GM23338 (cell line): Measurements from ENCODE around the gene PIGZ. TPM values are rescaled to one million over a fixed set of nuclear protein-coding genes. Genes with fewer than 3 reads are reported as not detected.

Source experiments
- ATAC-seq: fragments of 200-7000 bp; cut with Tn5 transposase; 3 replicates; pipeline ENCODE4 v1.9.1; 2020
- DNase-seq: peaks from one replicate; pipeline ENCODE4 v3.0.0-alpha.2; 2015; ENCODE audit warnings: low spot score
- H2AFZ ChIP-seq: fragments of 200-600 bp; sonication (generic); 2 replicates; pipeline ENCODE4 v1.8.0; 2016; ENCODE audit warnings: antibody characterized with exemption, mild to moderate bottlenecking, moderate library complexity
- H3F3A ChIP-seq: fragments of 200-600 bp; sonication (generic); replicated peaks from 2 replicates; pipeline ENCODE4 v1.8.0; 2017; ENCODE audit warnings: antibody characterized with exemption, mixed run types, low read depth
- H3K27ac ChIP-seq: fragments of 200-600 bp; sonication (generic); 2 replicates; pipeline ENCODE4 v1.6.1; 2016; ENCODE audit warnings: low read depth
- H3K27me3 ChIP-seq: fragments of 200-600 bp; sonication (generic); 2 replicates; pipeline ENCODE4 v1.8.0; 2016; ENCODE audit warnings: mild to moderate bottlenecking, mixed run types, moderate library complexity; ENCODE audit not compliant: insufficient read depth
- H3K36me3 ChIP-seq: fragments of 200-600 bp; sonication (generic); 2 replicates; pipeline ENCODE4 v1.8.0; 2016; ENCODE audit warnings: mild to moderate bottlenecking; ENCODE audit not compliant: insufficient read depth
- H3K4me1 ChIP-seq: fragments of 200-600 bp; sonication (generic); 2 replicates; pipeline ENCODE4 v1.8.0; 2016; ENCODE audit warnings: mild to moderate bottlenecking, moderate library complexity; ENCODE audit not compliant: insufficient read depth
- H3K4me2 ChIP-seq: fragments of 200-600 bp; sonication (generic); 2 replicates; pipeline ENCODE4 v1.7.1; 2017; ENCODE audit warnings: mixed run types
- H3K4me3 ChIP-seq: fragments of 200-600 bp; sonication (generic); 2 replicates; pipeline ENCODE4 v1.6.1; 2016; ENCODE audit warnings: mixed run types
- H3K79me2 ChIP-seq: fragments of 200-600 bp; sonication (generic); replicated peaks from 2 replicates; pipeline ENCODE4 v1.8.0; 2017; ENCODE audit warnings: mild to moderate bottlenecking; ENCODE audit not compliant: insufficient read depth
- H3K9me2 ChIP-seq: fragments of 200-600 bp; sonication (generic); 2 replicates; pipeline ENCODE4 v1.8.0; 2017; ENCODE audit not compliant: insufficient read depth
- H4K20me1 ChIP-seq: fragments of 200-600 bp; sonication (generic); replicated peaks from 2 replicates; pipeline ENCODE4 v1.8.0; 2017; ENCODE audit warnings: mild to moderate bottlenecking; ENCODE audit not compliant: insufficient read depth
- H3K27ac Mint-ChIP-seq: 2 replicates; pipeline ENCODE4 v1.8.0; 2020; ENCODE audit warnings: inconsistent platforms, mild to moderate bottlenecking, moderate library complexity, mixed read lengths
- H3K27me3 Mint-ChIP-seq: 3 replicates; pipeline ENCODE4 v1.8.0; 2022; ENCODE audit warnings: low read depth, mild to moderate bottlenecking, moderate library complexity, mixed read lengths, inconsistent platforms; ENCODE audit not compliant: insufficient read depth, poor library complexity
- H3K36me3 Mint-ChIP-seq: 3 replicates; pipeline ENCODE4 v1.8.0; 2021; ENCODE audit warnings: low read depth, mild to moderate bottlenecking, inconsistent platforms, moderate library complexity, mixed read lengths
- H3K4me1 Mint-ChIP-seq: 3 replicates; pipeline ENCODE4 v1.8.0; 2020; ENCODE audit warnings: mild to moderate bottlenecking, inconsistent platforms, mixed read lengths
- H3K4me3 Mint-ChIP-seq: 3 replicates; pipeline ENCODE4 v1.8.0; 2021; ENCODE audit warnings: moderate library complexity, mild to moderate bottlenecking, inconsistent platforms, mixed read lengths
- H3K9me3 Mint-ChIP-seq: 3 replicates; pipeline ENCODE4 v1.8.0; 2020; ENCODE audit warnings: moderate library complexity, mild to moderate bottlenecking, inconsistent platforms, mixed read lengths
- CREB1 ChIP-seq: fragments of 250-450 bp; sonication (Bioruptor Pico); IDR thresholded peaks from 2 replicates; pipeline ENCODE4 v1.5.0; 2020; ENCODE audit warnings: low read depth, mild to moderate bottlenecking, moderate library complexity
- EZH2 ChIP-seq: fragments of 200-600 bp; sonication (generic); IDR thresholded peaks from one replicate; pipeline ENCODE4 v1.8.0; 2017; ENCODE audit warnings: antibody characterized with exemption, mild to moderate bottlenecking, low read depth; ENCODE audit not compliant: unreplicated experiment
- EZH2phosphoT487 ChIP-seq: fragments of 200-600 bp; sonication (generic); IDR thresholded peaks from one replicate; pipeline ENCODE4 v1.8.1; 2018; ENCODE audit warnings: antibody characterized with exemption; ENCODE audit not compliant: unreplicated experiment
- JUNB ChIP-seq: IDR thresholded peaks from one replicate; pipeline ENCODE4 v1.6.1; 2016; ENCODE audit warnings: antibody characterized with exemption; ENCODE audit not compliant: unreplicated experiment
- NANOG ChIP-seq: IDR thresholded peaks from 2 replicates; pipeline ENCODE4 v1.6.1; 2016; ENCODE audit warnings: antibody characterized with exemption, borderline replicate concordance
- POLR2AphosphoS5 ChIP-seq: IDR thresholded peaks from 2 replicates; pipeline ENCODE4 v1.6.1; 2016; ENCODE audit warnings: antibody characterized with exemption, low read depth
- STAT1 ChIP-seq: IDR thresholded peaks from one replicate; pipeline ENCODE4 v1.6.1; 2016; ENCODE audit warnings: antibody characterized with exemption; ENCODE audit not compliant: unreplicated experiment
- ZNF114 ChIP-seq: fragments of 250-450 bp; sonication (Bioruptor Pico); IDR thresholded peaks from 2 replicates; pipeline ENCODE4 v1.5.0; 2020; ENCODE audit warnings: mild to moderate bottlenecking, moderate library complexity
- ZNF331 ChIP-seq: fragments of 250-450 bp; sonication (Bioruptor Pico); IDR thresholded peaks from 2 replicates; pipeline ENCODE4 v1.5.0; 2020; ENCODE audit warnings: low read depth, mild to moderate bottlenecking, moderate library complexity
- polyA plus RNA-seq: library from polyadenylated mRNA; unstranded; fragments of >200 nt; fragmentation: Nextera tagmentation; extraction: Ambion mirVana; gene quantifications from 2 replicates; pipeline ENCODE4 v1.2.1, GENCODE V29; 2016
- total RNA-seq: library from RNA; depleted of rRNA; stranded (reverse); fragments of >200 nt; shearing (Covaris generic); gene quantifications from 2 replicates; pipeline ENCODE4 v1.2.3, GENCODE V29; 2014
- TF ChIP-seq, protein P1 (sequence below): IDR thresholded peaks from 2 replicates; pipeline ENCODE4 v1.6.1; 2016; ENCODE audit warnings: antibody characterized with exemption
- TF ChIP-seq, protein P2 (sequence below), 2 experiments: fragments of 200-600 bp in 1 of 2; sonication (generic) in 1 of 2; conservative IDR thresholded peaks; 2 replicates each; pipeline versions ENCODE4 v1.5.1 to v1.6.1; 2016 to 2017; ENCODE audit warnings: antibody characterized with exemption in 2 of 2, low read depth in 2 of 2, mild to moderate bottlenecking in 2 of 2, moderate library complexity in 1 of 2
- TF ChIP-seq, protein P3 (sequence below): fragments of 250-450 bp; sonication (Bioruptor Pico); IDR thresholded peaks from 2 replicates; pipeline ENCODE4 v1.5.0; 2020; ENCODE audit warnings: mild to moderate bottlenecking, moderate library complexity
- TF ChIP-seq, protein P4 (sequence below): IDR thresholded peaks from one replicate; pipeline ENCODE4 v1.6.1; 2018; ENCODE audit warnings: antibody characterized with exemption; ENCODE audit not compliant: unreplicated experiment

Gene PIGZ
- total and polyA plus RNA-seq, 2 experiments from 2014 or later, result 0.16 TPM; not detected in 1

DNA sequence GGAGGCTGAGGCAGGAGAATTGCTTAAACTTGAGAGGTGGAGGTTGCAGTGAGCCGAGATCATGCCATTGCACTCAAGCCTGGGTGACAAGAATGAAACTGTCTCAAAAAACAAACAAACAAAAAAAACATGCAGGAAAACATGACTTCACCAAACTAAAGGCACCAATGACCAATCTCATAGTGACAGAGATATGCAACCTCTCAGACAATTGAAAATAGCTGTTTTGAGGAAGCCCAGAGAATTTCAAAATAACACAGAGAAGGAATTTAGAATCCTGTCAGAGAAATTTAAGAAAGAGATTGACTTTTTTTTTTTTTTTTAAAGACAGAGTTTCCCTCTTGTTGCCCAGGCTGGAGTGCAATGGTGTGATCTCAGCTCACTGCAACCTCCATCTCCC is 52.4 kb downstream of the PIGZ start:
- ATAC-seq (no peak), DNase-seq (no peak)
- no peak for TF ChIP-seq NANOG
- TF ChIP-seq EZH2, result no peak
- no peak for TF ChIP-seq POLR2AphosphoS5
- no peak for TF ChIP-seq CREB1 (CRISPR knock-in tag)
- no peak for TF ChIP-seq JUNB
- TF ChIP-seq, protein P1, sequence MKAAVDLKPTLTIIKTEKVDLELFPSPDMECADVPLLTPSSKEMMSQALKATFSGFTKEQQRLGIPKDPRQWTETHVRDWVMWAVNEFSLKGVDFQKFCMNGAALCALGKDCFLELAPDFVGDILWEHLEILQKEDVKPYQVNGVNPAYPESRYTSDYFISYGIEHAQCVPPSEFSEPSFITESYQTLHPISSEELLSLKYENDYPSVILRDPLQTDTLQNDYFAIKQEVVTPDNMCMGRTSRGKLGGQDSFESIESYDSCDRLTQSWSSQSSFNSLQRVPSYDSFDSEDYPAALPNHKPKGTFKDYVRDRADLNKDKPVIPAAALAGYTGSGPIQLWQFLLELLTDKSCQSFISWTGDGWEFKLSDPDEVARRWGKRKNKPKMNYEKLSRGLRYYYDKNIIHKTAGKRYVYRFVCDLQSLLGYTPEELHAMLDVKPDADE, result no peak
- TF ChIP-seq, protein P2, sequence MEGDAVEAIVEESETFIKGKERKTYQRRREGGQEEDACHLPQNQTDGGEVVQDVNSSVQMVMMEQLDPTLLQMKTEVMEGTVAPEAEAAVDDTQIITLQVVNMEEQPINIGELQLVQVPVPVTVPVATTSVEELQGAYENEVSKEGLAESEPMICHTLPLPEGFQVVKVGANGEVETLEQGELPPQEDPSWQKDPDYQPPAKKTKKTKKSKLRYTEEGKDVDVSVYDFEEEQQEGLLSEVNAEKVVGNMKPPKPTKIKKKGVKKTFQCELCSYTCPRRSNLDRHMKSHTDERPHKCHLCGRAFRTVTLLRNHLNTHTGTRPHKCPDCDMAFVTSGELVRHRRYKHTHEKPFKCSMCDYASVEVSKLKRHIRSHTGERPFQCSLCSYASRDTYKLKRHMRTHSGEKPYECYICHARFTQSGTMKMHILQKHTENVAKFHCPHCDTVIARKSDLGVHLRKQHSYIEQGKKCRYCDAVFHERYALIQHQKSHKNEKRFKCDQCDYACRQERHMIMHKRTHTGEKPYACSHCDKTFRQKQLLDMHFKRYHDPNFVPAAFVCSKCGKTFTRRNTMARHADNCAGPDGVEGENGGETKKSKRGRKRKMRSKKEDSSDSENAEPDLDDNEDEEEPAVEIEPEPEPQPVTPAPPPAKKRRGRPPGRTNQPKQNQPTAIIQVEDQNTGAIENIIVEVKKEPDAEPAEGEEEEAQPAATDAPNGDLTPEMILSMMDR (conservative IDR thresholded peaks at IDR 0.05; ENCODE audit: low read depth in 2 of 2), result no peak
- no peak for TF ChIP-seq EZH2phosphoT487
- no peak for TF ChIP-seq ZNF114 (CRISPR knock-in tag)
- TF ChIP-seq ZNF331 (CRISPR knock-in tag), result no peak
- TF ChIP-seq, protein P3, sequence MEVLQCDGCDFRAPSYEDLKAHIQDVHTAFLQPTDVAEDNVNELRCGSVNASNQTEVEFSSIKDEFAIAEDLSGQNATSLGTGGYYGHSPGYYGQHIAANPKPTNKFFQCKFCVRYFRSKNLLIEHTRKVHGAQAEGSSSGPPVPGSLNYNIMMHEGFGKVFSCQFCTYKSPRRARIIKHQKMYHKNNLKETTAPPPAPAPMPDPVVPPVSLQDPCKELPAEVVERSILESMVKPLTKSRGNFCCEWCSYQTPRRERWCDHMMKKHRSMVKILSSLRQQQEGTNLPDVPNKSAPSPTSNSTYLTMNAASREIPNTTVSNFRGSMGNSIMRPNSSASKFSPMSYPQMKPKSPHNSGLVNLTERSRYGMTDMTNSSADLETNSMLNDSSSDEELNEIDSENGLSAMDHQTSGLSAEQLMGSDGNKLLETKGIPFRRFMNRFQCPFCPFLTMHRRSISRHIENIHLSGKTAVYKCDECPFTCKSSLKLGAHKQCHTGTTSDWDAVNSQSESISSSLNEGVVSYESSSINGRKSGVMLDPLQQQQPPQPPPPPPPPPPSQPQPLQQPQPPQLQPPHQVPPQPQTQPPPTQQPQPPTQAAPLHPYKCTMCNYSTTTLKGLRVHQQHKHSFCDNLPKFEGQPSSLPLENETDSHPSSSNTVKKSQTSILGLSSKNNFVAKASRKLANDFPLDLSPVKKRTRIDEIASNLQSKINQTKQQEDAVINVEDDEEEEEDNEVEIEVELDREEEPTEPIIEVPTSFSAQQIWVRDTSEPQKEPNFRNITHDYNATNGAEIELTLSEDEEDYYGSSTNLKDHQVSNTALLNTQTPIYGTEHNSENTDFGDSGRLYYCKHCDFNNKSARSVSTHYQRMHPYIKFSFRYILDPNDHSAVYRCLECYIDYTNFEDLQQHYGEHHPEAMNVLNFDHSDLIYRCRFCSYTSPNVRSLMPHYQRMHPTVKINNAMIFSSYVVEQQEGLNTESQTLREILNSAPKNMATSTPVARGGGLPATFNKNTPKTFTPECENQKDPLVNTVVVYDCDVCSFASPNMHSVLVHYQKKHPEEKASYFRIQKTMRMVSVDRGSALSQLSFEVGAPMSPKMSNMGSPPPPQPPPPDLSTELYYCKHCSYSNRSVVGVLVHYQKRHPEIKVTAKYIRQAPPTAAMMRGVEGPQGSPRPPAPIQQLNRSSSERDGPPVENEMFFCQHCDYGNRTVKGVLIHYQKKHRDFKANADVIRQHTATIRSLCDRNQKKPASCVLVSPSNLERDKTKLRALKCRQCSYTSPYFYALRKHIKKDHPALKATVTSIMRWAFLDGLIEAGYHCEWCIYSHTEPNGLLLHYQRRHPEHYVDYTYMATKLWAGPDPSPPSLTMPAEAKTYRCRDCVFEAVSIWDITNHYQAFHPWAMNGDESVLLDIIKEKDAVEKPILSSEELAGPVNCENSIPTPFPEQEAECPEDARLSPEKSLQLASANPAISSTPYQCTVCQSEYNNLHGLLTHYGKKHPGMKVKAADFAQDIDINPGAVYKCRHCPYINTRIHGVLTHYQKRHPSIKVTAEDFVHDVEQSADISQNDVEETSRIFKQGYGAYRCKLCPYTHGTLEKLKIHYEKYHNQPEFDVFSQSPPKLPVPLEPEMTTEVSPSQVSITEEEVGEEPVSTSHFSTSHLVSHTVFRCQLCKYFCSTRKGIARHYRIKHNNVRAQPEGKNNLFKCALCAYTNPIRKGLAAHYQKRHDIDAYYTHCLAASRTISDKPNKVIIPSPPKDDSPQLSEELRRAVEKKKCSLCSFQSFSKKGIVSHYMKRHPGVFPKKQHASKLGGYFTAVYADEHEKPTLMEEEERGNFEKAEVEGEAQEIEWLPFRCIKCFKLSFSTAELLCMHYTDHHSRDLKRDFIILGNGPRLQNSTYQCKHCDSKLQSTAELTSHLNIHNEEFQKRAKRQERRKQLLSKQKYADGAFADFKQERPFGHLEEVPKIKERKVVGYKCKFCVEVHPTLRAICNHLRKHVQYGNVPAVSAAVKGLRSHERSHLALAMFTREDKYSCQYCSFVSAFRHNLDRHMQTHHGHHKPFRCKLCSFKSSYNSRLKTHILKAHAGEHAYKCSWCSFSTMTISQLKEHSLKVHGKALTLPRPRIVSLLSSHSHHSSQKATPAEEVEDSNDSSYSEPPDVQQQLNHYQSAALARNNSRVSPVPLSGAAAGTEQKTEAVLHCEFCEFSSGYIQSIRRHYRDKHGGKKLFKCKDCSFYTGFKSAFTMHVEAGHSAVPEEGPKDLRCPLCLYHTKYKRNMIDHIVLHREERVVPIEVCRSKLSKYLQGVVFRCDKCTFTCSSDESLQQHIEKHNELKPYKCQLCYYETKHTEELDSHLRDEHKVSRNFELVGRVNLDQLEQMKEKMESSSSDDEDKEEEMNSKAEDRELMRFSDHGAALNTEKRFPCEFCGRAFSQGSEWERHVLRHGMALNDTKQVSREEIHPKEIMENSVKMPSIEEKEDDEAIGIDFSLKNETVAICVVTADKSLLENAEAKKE (CRISPR knock-in tag), result no peak
- TF ChIP-seq STAT1, result no peak
- TF ChIP-seq, protein P4, sequence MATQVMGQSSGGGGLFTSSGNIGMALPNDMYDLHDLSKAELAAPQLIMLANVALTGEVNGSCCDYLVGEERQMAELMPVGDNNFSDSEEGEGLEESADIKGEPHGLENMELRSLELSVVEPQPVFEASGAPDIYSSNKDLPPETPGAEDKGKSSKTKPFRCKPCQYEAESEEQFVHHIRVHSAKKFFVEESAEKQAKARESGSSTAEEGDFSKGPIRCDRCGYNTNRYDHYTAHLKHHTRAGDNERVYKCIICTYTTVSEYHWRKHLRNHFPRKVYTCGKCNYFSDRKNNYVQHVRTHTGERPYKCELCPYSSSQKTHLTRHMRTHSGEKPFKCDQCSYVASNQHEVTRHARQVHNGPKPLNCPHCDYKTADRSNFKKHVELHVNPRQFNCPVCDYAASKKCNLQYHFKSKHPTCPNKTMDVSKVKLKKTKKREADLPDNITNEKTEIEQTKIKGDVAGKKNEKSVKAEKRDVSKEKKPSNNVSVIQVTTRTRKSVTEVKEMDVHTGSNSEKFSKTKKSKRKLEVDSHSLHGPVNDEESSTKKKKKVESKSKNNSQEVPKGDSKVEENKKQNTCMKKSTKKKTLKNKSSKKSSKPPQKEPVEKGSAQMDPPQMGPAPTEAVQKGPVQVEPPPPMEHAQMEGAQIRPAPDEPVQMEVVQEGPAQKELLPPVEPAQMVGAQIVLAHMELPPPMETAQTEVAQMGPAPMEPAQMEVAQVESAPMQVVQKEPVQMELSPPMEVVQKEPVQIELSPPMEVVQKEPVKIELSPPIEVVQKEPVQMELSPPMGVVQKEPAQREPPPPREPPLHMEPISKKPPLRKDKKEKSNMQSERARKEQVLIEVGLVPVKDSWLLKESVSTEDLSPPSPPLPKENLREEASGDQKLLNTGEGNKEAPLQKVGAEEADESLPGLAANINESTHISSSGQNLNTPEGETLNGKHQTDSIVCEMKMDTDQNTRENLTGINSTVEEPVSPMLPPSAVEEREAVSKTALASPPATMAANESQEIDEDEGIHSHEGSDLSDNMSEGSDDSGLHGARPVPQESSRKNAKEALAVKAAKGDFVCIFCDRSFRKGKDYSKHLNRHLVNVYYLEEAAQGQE, result no peak
- Histone ChIP-seq H3K79me2 (no peaks in the 10 kb centered on the region), H4K20me1 (no peaks in the 10 kb centered on the region; the same call in 1 of the 2 replicates), H3K27me3 (no peaks in the 10 kb centered on the region), H3K36me3 (no peaks in the 10 kb centered on the region; the same call in 1 of the 2 replicates), H3K4me3 (no peak overlapping the region), H3K4me1 (no peaks in the 10 kb centered on the region), H3F3A (no peaks in the 10 kb centered on the region), H2AFZ (no peak overlapping the region), H3K4me2 (no peak overlapping the region), H3K9me2 (no peaks in the 10 kb centered on the region), H3K27ac (no peak overlapping the region)
- H3K27ac Mint-ChIP-seq, result no peak overlapping the region
- H3K36me3 Mint-ChIP-seq, result peaks cover 19% of the 10 kb centered on the region
- H3K27me3 Mint-ChIP-seq, result peaks cover 2% of the 10 kb centered on the region
- H3K4me1 Mint-ChIP-seq, result no peaks in the 10 kb centered on the region
- no peak overlapping the region for H3K4me3 Mint-ChIP-seq
- H3K9me3 Mint-ChIP-seq, result no peaks in the 10 kb centered on the region
